Stimulated activated CD4-positive, alpha-beta T cell treated with anti-CD3 and anti-CD28 coated beads, Interleukin-4, amount 100 ng/mL, for 48 hours (primary cell): ENCODE data around the gene PAQR4.
"Not testable (repeated sequence)": the region's sequence is repeated elsewhere in the genome, so short reads cannot be mapped to it uniquely, and the experiment has no call there.

Experiments used
- DNase-seq, 2 donors: peaks; one replicate each; pipeline ENCODE4 v3.0.0-alpha.2; 2020; ENCODE audit warnings: low read depth in 2 of 2

PAQR4 gene

GRCh38 chr16:2943716-2944115 is 25.4 kb upstream of the PAQR4 start:
- DNase-seq: not testable (repeated sequence)

GRCh38 chr16:2946649-2947048 is 22.5 kb upstream of the PAQR4 start:
- DNase-seq: no peak

DNA sequence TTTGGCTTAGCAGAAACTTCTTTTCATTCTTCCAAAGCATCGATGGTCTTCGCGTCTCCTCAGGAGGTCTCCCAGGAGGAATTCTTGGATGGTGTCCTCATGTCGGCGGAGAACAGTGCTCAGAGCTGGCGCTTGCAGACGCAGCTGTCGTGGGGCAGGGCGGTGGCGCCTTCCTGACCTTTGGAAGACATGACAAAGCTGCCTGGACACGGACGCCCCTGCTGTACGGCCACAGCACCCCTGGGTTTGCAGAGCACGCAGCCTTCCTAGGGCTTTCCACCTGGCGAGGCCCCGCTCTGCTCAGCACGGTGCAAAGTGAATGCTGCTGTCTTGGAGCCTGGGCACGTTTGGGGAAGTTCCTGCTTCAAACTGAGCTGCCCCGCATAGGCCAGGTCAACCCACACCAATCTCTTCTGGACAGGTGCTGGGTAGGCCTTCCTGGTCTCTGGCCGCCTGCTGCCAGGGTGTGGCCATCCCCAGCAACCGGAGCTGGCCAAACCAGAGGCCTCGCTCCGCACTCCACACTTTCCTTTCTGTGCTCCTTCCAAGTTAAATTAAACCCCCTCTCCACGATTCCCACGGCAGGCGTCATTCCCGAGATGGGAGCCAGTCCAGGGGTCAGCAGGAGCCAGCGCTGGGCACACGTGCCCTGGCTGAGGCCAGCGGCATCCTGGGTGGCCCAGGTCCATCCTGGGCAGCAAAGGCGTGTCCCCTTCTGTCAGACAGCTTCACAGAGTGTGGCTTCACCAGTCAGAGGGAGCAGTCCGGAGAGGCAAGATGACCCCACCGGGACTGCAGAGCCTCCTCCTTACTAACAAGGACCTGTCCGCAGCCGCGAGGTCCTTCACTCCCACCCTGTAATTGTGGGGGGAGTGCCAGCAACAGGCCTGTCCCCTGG is 20.1 kb upstream of the PAQR4 start:
- no peak for DNase-seq

DNA sequence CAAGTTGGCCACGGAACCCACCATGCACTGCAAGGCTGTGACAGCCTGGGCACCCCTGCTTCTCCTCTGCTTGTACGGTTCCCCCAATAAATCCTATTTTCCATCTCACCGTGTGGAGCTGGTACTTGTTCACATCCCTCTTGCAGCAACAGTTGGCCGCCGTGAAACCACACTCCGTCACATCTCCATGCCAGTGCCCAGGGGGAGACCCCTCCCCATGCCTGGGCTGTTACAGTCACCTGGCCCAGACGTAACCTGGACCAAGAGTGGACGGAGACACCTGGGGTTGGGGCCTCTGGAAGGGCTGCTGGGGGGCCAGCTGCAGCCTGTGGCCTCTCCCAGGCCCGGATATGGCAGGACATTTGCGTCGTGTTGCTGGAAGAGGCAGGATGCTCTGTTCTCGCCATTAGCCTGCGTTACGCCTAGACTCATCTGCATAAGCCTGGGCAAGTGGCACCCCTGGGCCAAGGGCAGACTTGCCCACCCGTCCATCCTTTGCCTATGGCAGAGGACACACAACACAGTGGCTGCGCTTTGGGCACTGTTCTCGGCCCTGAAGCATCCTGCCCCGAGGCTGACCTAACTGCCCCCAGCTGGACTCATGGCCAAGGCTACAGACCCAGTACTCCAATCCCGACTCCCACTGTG is 19.3 kb upstream of the PAQR4 start:
- DNase-seq: no peak

DNA sequence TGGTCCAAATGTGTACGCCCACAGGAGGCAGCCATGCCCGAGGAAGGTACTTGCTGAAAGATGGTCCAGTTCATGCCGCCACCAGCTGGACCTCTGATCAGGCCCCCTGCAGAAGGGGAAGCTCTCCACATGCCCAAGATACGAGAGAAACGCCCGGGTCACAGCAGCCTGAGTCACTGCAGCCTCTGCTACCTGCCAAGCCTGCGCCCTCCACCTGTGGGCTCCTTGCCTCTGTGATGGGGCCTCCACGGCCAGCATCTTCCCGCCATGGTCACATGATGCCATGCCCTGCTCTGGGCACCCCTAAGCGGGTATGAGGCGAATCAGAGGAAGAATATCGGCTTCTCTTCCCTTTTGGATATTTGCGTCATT is 18.8 kb upstream of the PAQR4 start:
- no peak for DNase-seq

- DNase-seq: no peak
Measured at GRCh38 chr16:2950773-2951172, 18.4 kb upstream of the PAQR4 start.

GRCh38 chr16:2952679-2953078 is 16.5 kb upstream of the PAQR4 start:
- DNase-seq: no peak

DNA sequence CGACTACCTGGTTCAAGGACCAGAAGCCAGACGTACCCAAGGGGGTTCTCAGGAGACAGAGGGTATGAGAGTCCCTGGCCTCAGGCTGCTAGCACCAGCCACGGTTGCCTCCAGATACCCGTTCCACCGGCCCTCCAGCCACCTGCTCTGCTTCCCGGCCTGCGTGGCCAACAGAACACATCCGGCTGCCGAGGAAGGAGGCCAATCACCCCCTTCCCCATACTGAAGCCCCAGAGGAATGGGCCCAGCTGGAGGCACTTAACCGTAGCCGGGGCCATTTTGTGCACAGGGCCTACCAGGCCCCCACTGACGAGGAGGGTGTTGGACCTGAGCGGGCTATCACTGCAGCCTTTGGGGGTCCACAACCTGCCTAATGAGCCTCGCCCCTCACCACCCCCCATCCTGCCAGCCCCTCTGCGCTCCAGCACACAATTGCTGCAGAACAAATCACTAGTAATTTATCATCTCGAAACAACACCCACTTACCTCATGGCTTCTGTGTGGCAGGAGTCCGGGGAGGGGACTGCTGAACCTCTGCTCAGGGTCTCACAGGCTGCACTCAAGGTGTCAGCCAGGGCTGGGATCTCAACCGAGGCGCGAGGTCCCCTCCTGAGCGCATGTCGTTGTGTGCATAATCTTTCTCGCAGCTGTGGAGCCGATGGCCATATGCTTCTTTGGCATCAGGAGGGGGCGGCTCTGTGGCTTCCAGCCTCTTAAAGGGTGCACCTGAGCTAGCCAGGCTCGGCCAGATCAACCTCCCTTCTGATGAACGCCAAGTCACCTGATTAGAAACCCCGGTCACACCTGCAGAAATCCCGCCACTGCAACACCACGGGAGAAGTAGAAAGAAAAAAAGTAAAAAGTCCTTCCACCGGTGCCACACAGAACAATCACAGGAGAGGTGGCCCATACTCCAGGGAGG is 15.2 kb upstream of the PAQR4 start:
- DNase-seq: no peak

GRCh38 chr16:2954656-2955381 is 14.3 kb upstream of the PAQR4 start:
- no peak for DNase-seq

- no peak for DNase-seq
Measured at GRCh38 chr16:2955438-2955778, 13.7 kb upstream of the PAQR4 start.

- no peak for DNase-seq
Measured at GRCh38 chr16:2955779-2956578, 13.2 kb upstream of the PAQR4 start.

GRCh38 chr16:2956579-2956956 is 12.6 kb upstream of the PAQR4 start:
- no peak for DNase-seq

- no peak for DNase-seq
Measured at GRCh38 chr16:2959206-2959605, 9.9 kb upstream of the PAQR4 start.

DNA sequence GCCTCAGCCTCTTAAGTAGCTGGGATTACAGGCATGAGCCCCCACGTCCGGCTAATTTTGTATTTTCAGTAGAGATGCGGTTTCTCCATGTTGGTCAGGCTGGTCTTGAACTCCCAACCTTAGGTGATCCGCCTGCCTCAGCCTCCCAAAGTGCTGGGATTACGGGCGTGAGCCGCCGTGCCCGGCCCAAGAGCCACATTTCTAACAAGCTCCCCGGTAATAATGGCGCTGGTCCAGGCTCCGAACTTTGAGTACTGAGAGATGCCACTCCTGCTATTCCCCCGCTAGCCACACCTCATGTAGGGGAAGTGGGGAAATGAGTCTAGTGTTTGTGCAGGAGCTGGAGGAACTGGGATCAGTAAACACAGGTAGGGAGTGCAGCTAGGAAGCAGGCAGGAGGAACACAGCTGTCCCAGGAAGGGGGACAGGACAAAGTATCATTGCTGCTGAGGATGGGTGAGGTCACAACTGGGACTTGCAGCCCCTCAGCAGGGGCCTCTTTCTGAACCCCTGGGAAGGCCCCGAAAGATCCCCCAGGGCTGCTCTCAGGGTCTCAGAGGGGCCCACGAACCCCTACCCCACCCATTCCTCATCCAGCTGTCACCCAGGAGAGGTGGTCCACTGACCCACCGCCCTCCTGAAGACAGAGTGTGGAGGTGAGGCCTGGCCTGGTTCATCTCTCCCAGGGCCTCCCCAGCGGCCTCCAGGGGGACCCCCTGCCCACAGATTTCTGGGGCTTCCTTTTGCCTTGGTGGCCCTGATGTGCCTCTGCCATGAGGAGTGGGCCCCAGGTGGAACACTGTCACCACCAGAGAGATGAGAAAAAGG is 8.8 kb upstream of the PAQR4 start:
- no peak for DNase-seq

DNA sequence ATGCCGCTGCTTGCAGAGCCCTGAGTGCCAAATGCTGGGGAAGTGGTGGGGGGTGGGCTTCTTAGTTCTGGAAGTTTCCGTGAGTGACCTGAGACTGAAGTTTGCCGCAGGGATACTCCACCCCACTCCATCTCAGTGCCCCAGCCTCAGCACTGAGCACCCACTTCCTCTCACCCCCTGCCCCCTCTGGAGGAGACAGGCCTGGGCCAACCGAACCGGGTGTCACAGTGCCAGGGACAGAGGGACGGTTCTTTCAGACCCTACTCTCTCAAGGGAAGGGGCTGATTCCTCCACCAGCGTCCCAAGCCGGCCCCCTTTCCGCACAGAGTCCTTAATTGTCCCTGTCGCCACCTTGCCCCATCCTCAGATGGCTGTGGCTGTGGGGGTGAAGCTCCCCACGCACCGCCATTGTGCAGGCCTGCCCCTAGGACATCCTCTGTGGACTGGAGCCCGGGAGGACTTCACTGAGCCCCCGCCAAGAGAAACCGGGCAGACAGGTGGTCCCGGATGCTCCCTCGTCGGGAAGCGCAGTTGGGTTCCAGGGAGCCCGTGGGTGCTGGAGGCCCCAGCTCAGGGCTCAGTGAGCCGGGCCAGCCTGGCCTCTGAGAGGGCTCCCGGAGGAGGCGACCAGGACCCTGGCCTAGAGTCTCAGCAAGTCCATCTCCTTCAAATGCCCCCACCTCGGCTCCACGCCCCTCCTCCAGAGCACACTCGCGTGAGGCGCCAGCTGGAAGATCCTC is 6.6 kb upstream of the PAQR4 start:
- DNase-seq: no peak

DNA sequence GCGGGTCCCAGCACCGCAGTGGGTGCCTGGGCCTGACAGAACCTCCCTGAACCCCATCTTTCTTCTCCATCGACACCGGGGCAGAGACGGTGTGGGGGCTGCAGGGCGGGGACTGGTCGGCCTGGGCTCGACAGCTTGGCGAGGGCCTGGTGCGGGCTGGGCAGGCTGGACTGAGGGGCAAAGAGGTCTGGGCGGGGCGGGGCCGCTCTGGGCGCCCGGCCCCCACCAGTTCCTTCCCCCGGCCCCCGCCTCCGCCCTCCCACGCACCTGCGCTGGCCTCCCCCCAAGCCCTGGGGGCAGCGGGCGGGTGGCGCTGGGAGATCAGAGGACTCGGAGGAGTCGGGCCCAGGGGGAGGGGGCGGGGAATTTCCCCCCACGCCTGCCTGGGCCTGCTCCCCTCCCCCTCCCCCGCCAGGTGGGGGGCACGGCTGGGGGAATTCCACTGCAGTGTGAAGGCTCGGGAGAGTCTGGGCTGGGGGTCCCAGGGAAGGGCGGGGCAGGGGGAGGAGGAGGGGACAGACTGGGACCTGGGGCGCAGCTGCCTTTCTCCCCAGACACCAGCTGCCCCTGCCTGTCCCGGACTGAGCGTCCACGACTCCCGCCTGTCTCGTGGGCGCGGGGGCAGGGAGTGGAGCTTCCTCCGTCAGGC is 6.0 kb upstream of the PAQR4 start:
- DNase-seq: no peak

- DNase-seq: no peak
Measured at GRCh38 chr16:2963723-2964474, 5.2 kb upstream of the PAQR4 start, which contains the start of gene KREMEN2. TSS of gene KREMEN2 (plus strand) at chr16:2964275. CDS start at chr16:2964521, 246 bp downstream.
